Hepatocyte (in vitro differentiated cells): ENCODE data around the gene DSCAM.

Experiments used
- CTCF ChIP-seq: fragments of 200-600 bp; sonication (generic); IDR thresholded peaks from 2 replicates; pipeline ENCODE4 v1.5.1; 2016; ENCODE audit warnings: antibody characterized with exemption, mild to moderate bottlenecking; ENCODE audit not compliant: poor library complexity
- EZH2 ChIP-seq: fragments of 200-600 bp; sonication (generic); IDR thresholded peaks from 2 replicates; pipeline ENCODE4 v1.6.1; 2016; ENCODE audit warnings: antibody characterized with exemption, mild to moderate bottlenecking, borderline replicate concordance
- EZH2phosphoT487 ChIP-seq: fragments of 200-600 bp; sonication (generic); IDR thresholded peaks from one replicate; pipeline ENCODE4 v1.6.1; 2018; ENCODE audit warnings: antibody characterized with exemption, mild to moderate bottlenecking, low read depth, moderate library complexity; ENCODE audit not compliant: unreplicated experiment, severe bottlenecking

- TF ChIP-seq CTCF: no peak
- no peak for TF ChIP-seq EZH2phosphoT487
- TF ChIP-seq EZH2: no peak
These were observed 855 bp downstream of the DSCAM start for GRCh38 chr21:40846103-40846502.
